Measurements from ENCODE around the gene BAZ2B. TPM values are rescaled to one million over a fixed set of nuclear protein-coding genes. Genes with fewer than 3 reads are reported as not detected.

Gene BAZ2B
- total and polyA plus RNA-seq, 12 donors = 18.9 to 137 (median 68.0) TPM

GRCh38 chr2:159476329-159476728 is 140.0 kb downstream of the BAZ2B start:
- H3K4me1 ChIP-seq (replicated peaks in 1 of 2) = no peaks in the 10 kb centered on the region
- 64 to 76% (median 68%) methylated on average over 2 of the region's 2 CpGs for WGBS, 4 donors

GRCh38 chr2:159475793-159476192 is 140.6 kb downstream of the BAZ2B start:
- DNase-seq = no peak
- no peaks in the 10 kb centered on the region for H3K9me3 ChIP-seq (replicated peaks in 1 of 3)
- TF ChIP-seq POLR2A (IDR thresholded peaks at IDR 0.05) = no peak
- TF ChIP-seq, protein P1, sequence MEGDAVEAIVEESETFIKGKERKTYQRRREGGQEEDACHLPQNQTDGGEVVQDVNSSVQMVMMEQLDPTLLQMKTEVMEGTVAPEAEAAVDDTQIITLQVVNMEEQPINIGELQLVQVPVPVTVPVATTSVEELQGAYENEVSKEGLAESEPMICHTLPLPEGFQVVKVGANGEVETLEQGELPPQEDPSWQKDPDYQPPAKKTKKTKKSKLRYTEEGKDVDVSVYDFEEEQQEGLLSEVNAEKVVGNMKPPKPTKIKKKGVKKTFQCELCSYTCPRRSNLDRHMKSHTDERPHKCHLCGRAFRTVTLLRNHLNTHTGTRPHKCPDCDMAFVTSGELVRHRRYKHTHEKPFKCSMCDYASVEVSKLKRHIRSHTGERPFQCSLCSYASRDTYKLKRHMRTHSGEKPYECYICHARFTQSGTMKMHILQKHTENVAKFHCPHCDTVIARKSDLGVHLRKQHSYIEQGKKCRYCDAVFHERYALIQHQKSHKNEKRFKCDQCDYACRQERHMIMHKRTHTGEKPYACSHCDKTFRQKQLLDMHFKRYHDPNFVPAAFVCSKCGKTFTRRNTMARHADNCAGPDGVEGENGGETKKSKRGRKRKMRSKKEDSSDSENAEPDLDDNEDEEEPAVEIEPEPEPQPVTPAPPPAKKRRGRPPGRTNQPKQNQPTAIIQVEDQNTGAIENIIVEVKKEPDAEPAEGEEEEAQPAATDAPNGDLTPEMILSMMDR (IDR thresholded peaks at IDR 0.05) = no peak
- H3K36me3 ChIP-seq (replicated peaks in 1 of 2) = peaks cover 0 to 21% of the 10 kb centered on the region in 2 donors
- H3K4me3 ChIP-seq = no peak overlapping the region
- no peaks in the 10 kb centered on the region for H3K27me3 ChIP-seq
- H3K4me1 ChIP-seq (replicated peaks in 1 of 2) = no peaks in the 10 kb centered on the region
- H3K27ac ChIP-seq = no peak overlapping the region
- 89 to 100% (median 98%) methylated on average over 3 to 4 of the region's 4 CpGs for WGBS, 4 donors
- intact Hi-C loops (cut with DNase I) = no loop called here

More at GRCh38 chr2:159476329-159476728, 140.0 kb downstream of the BAZ2B start:
- TF ChIP-seq, protein P1 (IDR thresholded peaks at IDR 0.05) = no peak
- no peak for DNase-seq
- H3K27me3 ChIP-seq = no peaks in the 10 kb centered on the region
- H3K9me3 ChIP-seq (replicated peaks in 1 of 3) = no peaks in the 10 kb centered on the region
- no peak overlapping the region for H3K4me3 ChIP-seq
- peaks cover 0 to 21% of the 10 kb centered on the region in 2 donors for H3K36me3 ChIP-seq (replicated peaks in 1 of 2)
- intact Hi-C loops (cut with DNase I) = no loop called here
- no peak overlapping the region for H3K27ac ChIP-seq

DNA sequence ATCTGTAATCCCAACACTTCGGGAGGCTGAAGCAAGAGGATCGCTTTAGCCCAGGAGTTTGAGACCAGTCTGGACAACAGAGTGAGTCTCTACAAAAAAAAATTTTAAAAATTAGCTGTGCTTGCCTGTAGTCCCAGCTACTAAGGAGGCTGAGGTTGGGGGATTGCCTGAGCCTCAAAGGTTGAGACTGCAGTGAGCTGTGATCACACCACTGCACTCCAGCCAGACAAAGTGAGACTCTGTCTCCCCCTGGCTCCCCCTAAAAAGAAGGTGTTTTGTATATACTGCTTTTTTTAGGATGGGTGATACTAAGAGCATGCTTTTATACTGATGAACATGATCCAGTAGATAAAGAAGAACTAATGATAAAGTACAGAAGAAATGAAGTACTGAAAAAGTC is 145.0 kb downstream of the BAZ2B start:
- H3K9me3 ChIP-seq (replicated peaks in 1 of 3) = no peaks in the 10 kb centered on the region
- 49 to 66% (median 50%) methylated on average over 2 of the region's 2 CpGs for WGBS, 4 donors
- peaks cover 10 to 16% of the 10 kb centered on the region in 2 donors for H3K4me1 ChIP-seq (replicated peaks in 1 of 2)

DNA sequence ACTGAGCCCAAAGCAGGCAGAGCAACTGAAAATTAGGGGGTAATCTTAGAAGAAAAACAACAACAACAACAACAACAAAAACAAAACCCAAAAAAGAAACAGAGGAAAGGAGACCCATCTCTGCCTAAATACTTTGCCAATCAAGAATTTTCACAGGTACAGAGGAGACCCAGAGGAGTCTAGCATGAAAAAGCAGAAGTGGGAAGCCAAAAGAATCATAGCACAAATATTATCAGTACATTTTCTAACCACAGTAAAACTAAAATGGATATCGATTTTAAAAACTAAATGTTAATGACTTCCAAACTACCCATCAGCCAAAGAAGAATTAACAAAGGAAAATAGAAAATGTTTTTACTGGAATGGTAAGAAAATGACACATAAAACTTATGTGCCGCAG is 148.1 kb downstream of the BAZ2B start:
- H3K4me3 ChIP-seq = no peak overlapping the region
- intact Hi-C loops (cut with DNase I) = no loop called here
- WGBS, 4 donors = 93 to 98% (median 96%) methylated on average over 2 of the region's 2 CpGs
- TF ChIP-seq POLR2A (IDR thresholded peaks at IDR 0.05) = no peak
- TF ChIP-seq, protein P1 (IDR thresholded peaks at IDR 0.05) = no peak
- H3K9me3 ChIP-seq (replicated peaks in 1 of 3) = no peaks in the 10 kb centered on the region
- peaks cover 10 to 19% of the 10 kb centered on the region in 2 donors for H3K4me1 ChIP-seq (replicated peaks in 1 of 2)
- no peaks in the 10 kb centered on the region for H3K27me3 ChIP-seq
- no peaks in the 10 kb centered on the region for H3K36me3 ChIP-seq (replicated peaks in 1 of 2)
- no peak overlapping the region for H3K27ac ChIP-seq
- no peak for DNase-seq

More for the DNA sequence above, 145.0 kb downstream of the BAZ2B start:
- H3K27ac ChIP-seq = no peak overlapping the region
- TF ChIP-seq, protein P1 (IDR thresholded peaks at IDR 0.05) = no peak
- no peaks in the 10 kb centered on the region for H3K27me3 ChIP-seq
- H3K36me3 ChIP-seq (replicated peaks in 1 of 2) = peaks cover 0 to 12% of the 10 kb centered on the region in 2 donors
- DNase-seq = no peak
- no peak overlapping the region for H3K4me3 ChIP-seq
- intact Hi-C loops (cut with DNase I) = no loop called here

Data from adrenal gland (tissue), 12 donors.